HepG2 (cell line): ENCODE measurements around the gene FBXL20. TPM values are rescaled to one million over a fixed set of nuclear protein-coding genes. Genes with fewer than 3 reads are reported as not detected.

Experiments used
- ATF1 ChIP-seq: IDR thresholded peaks from 2 replicates; pipeline ENCODE4 v1.6.1; 2016; ENCODE audit warnings: mild to moderate bottlenecking, control low read depth
- BRD4 ChIP-seq: sonication (generic); formaldehyde crosslinking; IDR thresholded peaks from 2 replicates; pipeline ENCODE4 v1.4.0; 2020; ENCODE audit warnings: missing genetic modification reagents
- ELF4 ChIP-seq: sonication (generic); formaldehyde crosslinking; IDR thresholded peaks from 2 replicates; pipeline ENCODE4 v1.5.0; 2020; ENCODE audit warnings: missing genetic modification reagents, mild to moderate bottlenecking, moderate library complexity, borderline replicate concordance
- FOSL1 ChIP-seq: sonication (generic); formaldehyde crosslinking; IDR thresholded peaks from 2 replicates; pipeline ENCODE4 v1.9.0; 2021; ENCODE audit warnings: missing genetic modification reagents, borderline replicate concordance
- HDAC6 ChIP-seq: fragments of 200-600 bp; sonication (generic); IDR thresholded peaks from 2 replicates; pipeline ENCODE4 v1.7.0; 2017; ENCODE audit warnings: mild to moderate bottlenecking, antibody characterized with exemption, low read length, low read depth
- HMG20B ChIP-seq: conservative IDR thresholded peaks from 2 replicates; pipeline ENCODE4 v1.6.1; 2016; ENCODE audit warnings: missing genetic modification reagents, missing compliant biosample characterization
- KAT2B ChIP-seq: fragments of 150-350 bp; IDR thresholded peaks from 2 replicates; pipeline ENCODE4 v1.6.1; 2014; ENCODE audit warnings: low read depth, low read length, borderline replicate concordance
- KLF13 ChIP-seq: sonication (generic); formaldehyde crosslinking; IDR thresholded peaks from 2 replicates; pipeline ENCODE4 v1.4.0; 2020; ENCODE audit warnings: mild to moderate bottlenecking, missing genetic modification reagents
- MYC ChIP-seq: sonication (generic); formaldehyde crosslinking; IDR thresholded peaks from 2 replicates; pipeline ENCODE4 v1.9.0; 2021; ENCODE audit warnings: missing genetic modification reagents, borderline replicate concordance
- ONECUT2 ChIP-seq: sonication (generic); formaldehyde crosslinking; IDR thresholded peaks from 2 replicates; pipeline ENCODE4 v1.4.0; 2020; ENCODE audit warnings: missing genetic modification reagents
- POLR2A ChIP-seq, 2 experiments: IDR thresholded peaks; 2 replicates each; pipeline ENCODE4 v1.6.1; 2011; ENCODE audit warnings: low read depth in 2 of 2, low read length in 2 of 2, mild to moderate bottlenecking in 1 of 2, moderate library complexity in 1 of 2; ENCODE audit not compliant: insufficient read depth in 1 of 2
- XBP1 ChIP-seq: sonication (generic); formaldehyde crosslinking; IDR thresholded peaks from 2 replicates; pipeline ENCODE4 v1.5.0; 2020; ENCODE audit warnings: missing genetic modification reagents
- ZNF263 ChIP-seq: sonication (generic); formaldehyde crosslinking; IDR thresholded peaks from 2 replicates; pipeline ENCODE4 v1.4.0; 2020; ENCODE audit warnings: missing genetic modification reagents
- ZNF446 ChIP-seq: sonication (generic); formaldehyde crosslinking; IDR thresholded peaks from 2 replicates; pipeline ENCODE4 v1.5.0; 2020; ENCODE audit warnings: mild to moderate bottlenecking, missing genetic modification reagents
- polyA plus RNA-seq, 8 experiments: library from polyadenylated mRNA; depleted of rRNA in 3 of 8; stranded (reverse) in 7 of 8; unstranded in 1 of 8; fragments of >200 nt; fragmentation: Illumina TruSeq in 4 of 8; extraction: Trizol in 4 of 8; gene quantifications; 2 replicates each; pipeline versions ENCODE4 v1.2.1 to v1.2.3, GENCODE V29; 2011 to 2016; ENCODE audit warnings: low read depth in 4 of 8, missing spikeins in 1 of 8, mixed read lengths in 1 of 8; ENCODE audit not compliant: insufficient read depth in 1 of 8
- total RNA-seq, 5 experiments: library from RNA; depleted of rRNA; stranded (reverse); fragments of >200 nt; fragmentation: Illumina TruSeq; extraction: Trizol; gene quantifications; 2 replicates each; pipeline ENCODE4 v1.2.3, GENCODE V29; 2016; ENCODE audit warnings: low read depth in 1 of 5
- TF ChIP-seq, protein P1 (sequence below): IDR thresholded peaks from 2 replicates; pipeline ENCODE4 v1.6.1; 2016; ENCODE audit warnings: missing compliant biosample characterization, missing genetic modification reagents, borderline replicate concordance
- TF ChIP-seq, protein P2 (sequence below): sonication (generic); formaldehyde crosslinking; IDR thresholded peaks from 2 replicates; pipeline ENCODE4 v1.4.0; 2020; ENCODE audit warnings: low read depth, missing genetic modification reagents
- TF ChIP-seq, protein P3 (sequence below): sonication (generic); formaldehyde crosslinking; IDR thresholded peaks from 2 replicates; pipeline ENCODE4 v1.5.1; 2020; ENCODE audit warnings: mild to moderate bottlenecking, missing genetic modification reagents, borderline replicate concordance
- TF ChIP-seq, protein P4 (sequence below): sonication (generic); formaldehyde crosslinking; IDR thresholded peaks from 2 replicates; pipeline ENCODE4 v1.5.0; 2020; ENCODE audit warnings: missing genetic modification reagents
- TF ChIP-seq, protein P5 (sequence below): sonication (generic); formaldehyde crosslinking; IDR thresholded peaks from 2 replicates; pipeline ENCODE4 v1.5.0; 2020; ENCODE audit warnings: missing genetic modification reagents, mild to moderate bottlenecking, borderline replicate concordance

FBXL20 gene
- total and polyA plus RNA-seq, 2 of the 13 experiments (the other 11 are each of a cell fraction or from before 2014, with no cell fraction given): 10.2 to 10.3 TPM

DNA sequence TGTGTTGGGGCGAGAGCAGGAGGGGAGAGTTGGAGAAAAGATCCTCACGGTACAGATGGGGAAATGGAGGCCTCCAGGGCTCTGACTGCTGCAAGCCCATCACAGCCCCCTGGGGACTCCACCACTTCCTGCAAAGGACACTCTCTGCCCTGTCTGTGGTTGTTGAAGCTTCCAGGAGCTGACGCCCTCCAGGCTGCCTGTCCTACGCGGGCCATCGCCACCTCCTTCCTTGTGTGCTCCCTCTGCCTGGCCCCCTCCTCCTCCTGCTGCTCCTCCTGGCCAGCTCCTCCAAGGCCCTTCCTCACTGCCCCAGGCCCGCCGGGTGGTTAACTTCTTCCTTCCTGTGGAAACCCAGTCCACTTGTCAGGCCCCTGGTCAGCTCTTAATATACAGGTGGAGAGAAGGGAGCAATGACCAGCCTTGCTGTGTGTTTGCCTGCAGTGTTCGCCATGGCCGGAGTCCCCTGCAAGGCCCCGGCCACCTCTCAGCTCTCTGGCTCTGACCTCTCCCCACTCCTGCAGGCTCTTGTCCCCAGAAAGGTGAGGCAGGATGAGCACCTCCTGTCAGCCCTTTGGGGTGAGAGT lies 157.3 kb downstream of the FBXL20 start (continued):
- TF ChIP-seq ELF4 (no peak), ATF1 (CRISPR knock-in tag) (no peak), KLF13 (CRISPR knock-in tag) (no peak), HDAC6 (no peak), ZNF263 (CRISPR knock-in tag) (peak; percentile 93), ONECUT2 (CRISPR knock-in tag) (no peak), FOSL1 (CRISPR knock-in tag) (no peak), ZNF446 (CRISPR knock-in tag) (no peak), POLR2A (IDR thresholded peaks at IDR 0.05; ENCODE audit: insufficient read depth in 1 of 2, low read depth in 2 of 2, low read length in 2 of 2) (no peak), MYC (CRISPR knock-in tag) (no peak), BRD4 (CRISPR knock-in tag) (no peak), KAT2B (no peak), HMG20B (CRISPR knock-in tag) (no peak), XBP1 (CRISPR knock-in tag) (no peak)
- TF ChIP-seq, protein P1, sequence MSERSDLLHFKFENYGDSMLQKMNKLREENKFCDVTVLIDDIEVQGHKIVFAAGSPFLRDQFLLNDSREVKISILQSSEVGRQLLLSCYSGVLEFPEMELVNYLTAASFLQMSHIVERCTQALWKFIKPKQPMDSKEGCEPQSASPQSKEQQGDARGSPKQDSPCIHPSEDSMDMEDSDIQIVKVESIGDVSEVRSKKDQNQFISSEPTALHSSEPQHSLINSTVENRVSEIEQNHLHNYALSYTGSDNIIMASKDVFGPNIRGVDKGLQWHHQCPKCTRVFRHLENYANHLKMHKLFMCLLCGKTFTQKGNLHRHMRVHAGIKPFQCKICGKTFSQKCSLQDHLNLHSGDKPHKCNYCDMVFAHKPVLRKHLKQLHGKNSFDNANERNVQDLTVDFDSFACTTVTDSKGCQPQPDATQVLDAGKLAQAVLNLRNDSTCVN (CRISPR knock-in tag): no peak
- TF ChIP-seq, protein P2, sequence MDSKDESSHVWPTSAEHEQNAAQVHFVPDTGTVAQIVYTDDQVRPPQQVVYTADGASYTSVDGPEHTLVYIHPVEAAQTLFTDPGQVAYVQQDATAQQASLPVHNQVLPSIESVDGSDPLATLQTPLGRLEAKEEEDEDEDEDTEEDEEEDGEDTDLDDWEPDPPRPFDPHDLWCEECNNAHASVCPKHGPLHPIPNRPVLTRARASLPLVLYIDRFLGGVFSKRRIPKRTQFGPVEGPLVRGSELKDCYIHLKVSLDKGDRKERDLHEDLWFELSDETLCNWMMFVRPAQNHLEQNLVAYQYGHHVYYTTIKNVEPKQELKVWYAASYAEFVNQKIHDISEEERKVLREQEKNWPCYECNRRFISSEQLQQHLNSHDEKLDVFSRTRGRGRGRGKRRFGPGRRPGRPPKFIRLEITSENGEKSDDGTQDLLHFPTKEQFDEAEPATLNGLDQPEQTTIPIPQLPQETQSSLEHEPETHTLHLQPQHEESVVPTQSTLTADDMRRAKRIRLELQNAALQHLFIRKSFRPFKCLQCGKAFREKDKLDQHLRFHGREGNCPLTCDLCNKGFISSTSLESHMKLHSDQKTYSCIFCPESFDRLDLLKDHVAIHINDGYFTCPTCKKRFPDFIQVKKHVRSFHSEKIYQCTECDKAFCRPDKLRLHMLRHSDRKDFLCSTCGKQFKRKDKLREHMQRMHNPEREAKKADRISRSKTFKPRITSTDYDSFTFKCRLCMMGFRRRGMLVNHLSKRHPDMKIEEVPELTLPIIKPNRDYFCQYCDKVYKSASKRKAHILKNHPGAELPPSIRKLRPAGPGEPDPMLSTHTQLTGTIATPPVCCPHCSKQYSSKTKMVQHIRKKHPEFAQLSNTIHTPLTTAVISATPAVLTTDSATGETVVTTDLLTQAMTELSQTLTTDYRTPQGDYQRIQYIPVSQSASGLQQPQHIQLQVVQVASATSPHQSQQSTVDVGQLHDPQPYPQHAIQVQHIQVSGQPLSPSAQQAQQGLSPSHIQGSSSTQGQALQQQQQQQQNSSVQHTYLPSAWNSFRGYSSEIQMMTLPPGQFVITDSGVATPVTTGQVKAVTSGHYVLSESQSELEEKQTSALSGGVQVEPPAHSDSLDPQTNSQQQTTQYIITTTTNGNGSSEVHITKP (CRISPR knock-in tag): no peak
- TF ChIP-seq, protein P3, sequence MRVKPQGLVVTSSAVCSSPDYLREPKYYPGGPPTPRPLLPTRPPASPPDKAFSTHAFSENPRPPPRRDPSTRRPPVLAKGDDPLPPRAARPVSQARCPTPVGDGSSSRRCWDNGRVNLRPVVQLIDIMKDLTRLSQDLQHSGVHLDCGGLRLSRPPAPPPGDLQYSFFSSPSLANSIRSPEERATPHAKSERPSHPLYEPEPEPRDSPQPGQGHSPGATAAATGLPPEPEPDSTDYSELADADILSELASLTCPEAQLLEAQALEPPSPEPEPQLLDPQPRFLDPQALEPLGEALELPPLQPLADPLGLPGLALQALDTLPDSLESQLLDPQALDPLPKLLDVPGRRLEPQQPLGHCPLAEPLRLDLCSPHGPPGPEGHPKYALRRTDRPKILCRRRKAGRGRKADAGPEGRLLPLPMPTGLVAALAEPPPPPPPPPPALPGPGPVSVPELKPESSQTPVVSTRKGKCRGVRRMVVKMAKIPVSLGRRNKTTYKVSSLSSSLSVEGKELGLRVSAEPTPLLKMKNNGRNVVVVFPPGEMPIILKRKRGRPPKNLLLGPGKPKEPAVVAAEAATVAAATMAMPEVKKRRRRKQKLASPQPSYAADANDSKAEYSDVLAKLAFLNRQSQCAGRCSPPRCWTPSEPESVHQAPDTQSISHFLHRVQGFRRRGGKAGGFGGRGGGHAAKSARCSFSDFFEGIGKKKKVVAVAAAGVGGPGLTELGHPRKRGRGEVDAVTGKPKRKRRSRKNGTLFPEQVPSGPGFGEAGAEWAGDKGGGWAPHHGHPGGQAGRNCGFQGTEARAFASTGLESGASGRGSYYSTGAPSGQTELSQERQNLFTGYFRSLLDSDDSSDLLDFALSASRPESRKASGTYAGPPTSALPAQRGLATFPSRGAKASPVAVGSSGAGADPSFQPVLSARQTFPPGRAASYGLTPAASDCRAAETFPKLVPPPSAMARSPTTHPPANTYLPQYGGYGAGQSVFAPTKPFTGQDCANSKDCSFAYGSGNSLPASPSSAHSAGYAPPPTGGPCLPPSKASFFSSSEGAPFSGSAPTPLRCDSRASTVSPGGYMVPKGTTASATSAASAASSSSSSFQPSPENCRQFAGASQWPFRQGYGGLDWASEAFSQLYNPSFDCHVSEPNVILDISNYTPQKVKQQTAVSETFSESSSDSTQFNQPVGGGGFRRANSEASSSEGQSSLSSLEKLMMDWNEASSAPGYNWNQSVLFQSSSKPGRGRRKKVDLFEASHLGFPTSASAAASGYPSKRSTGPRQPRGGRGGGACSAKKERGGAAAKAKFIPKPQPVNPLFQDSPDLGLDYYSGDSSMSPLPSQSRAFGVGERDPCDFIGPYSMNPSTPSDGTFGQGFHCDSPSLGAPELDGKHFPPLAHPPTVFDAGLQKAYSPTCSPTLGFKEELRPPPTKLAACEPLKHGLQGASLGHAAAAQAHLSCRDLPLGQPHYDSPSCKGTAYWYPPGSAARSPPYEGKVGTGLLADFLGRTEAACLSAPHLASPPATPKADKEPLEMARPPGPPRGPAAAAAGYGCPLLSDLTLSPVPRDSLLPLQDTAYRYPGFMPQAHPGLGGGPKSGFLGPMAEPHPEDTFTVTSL: no peak
- TF ChIP-seq, protein P4, sequence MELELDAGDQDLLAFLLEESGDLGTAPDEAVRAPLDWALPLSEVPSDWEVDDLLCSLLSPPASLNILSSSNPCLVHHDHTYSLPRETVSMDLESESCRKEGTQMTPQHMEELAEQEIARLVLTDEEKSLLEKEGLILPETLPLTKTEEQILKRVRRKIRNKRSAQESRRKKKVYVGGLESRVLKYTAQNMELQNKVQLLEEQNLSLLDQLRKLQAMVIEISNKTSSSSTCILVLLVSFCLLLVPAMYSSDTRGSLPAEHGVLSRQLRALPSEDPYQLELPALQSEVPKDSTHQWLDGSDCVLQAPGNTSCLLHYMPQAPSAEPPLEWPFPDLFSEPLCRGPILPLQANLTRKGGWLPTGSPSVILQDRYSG: no peak
- TF ChIP-seq, protein P5, sequence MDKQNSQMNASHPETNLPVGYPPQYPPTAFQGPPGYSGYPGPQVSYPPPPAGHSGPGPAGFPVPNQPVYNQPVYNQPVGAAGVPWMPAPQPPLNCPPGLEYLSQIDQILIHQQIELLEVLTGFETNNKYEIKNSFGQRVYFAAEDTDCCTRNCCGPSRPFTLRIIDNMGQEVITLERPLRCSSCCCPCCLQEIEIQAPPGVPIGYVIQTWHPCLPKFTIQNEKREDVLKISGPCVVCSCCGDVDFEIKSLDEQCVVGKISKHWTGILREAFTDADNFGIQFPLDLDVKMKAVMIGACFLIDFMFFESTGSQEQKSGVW (CRISPR knock-in tag): no peak
